ENCODE results near the gene PRLR.
"Not testable (repeated sequence)": the region's sequence is repeated elsewhere in the genome, so short reads cannot be mapped to it uniquely, and the experiment has no call there.

PRLR gene

GRCh38 chr5:35195472-35195852 is 34.8 kb downstream of the PRLR start:
- DNase-seq (ENCODE audit: low spot score) = no peak

DNA sequence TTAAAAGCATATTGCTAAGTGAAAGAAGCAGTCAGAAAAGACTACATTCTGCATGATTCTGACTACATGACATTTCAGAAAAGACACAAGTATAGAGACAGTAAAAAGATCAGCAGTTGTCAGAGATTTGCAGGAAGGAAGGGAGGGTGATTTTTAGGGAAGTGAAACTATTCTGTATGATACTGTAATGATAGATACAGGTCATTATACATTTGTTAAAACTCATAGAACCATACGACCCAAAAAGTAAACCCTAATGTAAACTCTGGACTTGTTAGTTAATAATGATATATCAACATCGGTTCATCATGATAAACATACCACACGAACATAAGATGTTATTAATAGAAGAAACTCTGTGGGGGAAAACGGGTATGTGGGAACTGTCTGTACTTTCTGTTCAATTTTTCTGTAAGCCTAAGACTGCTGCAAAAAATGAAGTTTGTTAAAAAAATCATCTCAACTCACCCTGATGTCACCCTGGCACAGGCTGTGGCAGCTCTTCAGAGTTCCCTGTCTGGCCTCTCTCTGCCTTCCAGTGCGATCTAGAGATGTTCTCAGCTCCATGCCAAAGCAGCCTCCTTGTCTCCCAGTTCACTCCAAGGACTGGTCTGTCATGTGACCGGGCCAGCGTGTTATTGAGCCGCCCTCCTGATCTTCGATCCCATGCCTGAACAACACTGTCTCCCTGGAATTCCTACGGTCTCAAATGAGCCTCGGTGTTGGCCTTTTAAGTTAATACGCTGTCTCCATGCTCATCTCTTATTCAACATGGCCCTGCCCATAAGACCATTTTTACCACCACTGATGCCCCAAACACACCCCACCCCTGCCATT is 35.4 kb downstream of the PRLR start:
- DNase-seq (ENCODE audit: low spot score) = no peak

DNA sequence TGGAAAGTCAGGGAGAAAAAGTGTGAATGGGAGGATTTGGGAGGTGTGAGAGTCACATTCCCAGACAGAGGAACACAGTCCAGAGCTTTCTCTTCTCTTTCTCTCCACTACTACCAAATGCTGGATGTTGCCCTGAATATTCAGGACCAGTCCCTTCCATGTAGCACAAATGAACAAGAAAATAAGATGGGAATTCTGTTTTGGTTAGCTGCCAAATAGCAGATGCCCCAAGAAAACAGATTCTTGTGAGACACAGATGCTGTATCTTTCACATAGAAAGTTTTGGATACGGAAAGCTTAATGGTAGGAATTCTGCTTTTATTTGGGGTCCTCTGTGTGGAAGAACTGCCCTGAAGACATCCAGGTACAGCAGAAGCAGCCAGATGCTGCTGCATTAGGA is 37.8 kb downstream of the PRLR start:
- no peak for DNase-seq (ENCODE audit: low spot score)

DNA sequence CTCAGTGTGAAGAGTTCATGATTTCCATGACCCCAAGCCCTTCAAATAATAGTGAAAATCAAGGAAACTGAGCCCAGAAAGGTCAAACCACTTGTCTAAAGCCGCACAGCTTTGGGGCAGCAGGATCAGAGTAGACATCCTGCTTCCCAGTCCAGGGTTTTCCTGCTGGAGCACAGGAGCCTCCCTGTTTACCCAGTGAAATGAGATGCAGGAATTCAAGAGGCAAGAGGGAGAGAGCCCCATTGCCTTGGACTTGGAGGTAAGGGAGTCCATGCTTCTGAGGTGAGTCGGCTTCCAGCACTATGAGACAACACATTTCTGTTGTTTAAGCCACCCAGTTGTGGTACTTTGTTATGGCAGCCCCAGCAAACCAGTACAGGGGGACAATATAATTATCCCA is 40.5 kb downstream of the PRLR start:
- DNase-seq (ENCODE audit: low spot score) = not testable (repeated sequence)

DNA sequence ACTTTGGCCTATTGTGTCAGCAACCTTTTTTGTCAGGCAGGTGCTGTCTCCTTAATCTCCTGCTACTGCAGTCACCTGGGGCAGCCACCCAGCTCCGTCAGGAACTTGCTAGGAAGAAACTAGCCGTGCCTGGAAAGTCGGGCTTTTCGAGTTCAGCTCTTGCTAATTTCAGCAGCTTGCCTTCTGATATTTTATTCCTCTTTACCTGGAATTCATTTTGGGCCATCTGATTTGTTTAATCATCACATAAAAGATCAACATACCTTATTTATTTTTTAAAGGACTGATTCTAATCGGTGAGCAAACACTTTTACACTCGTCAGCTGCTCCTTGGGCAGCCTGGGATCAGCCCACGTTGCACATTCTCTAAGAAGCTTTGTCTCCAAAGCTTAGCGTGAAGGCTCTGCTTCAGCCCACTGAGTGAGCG is 42.2 kb downstream of the PRLR start:
- DNase-seq (ENCODE audit: low spot score) = no peak

DNA sequence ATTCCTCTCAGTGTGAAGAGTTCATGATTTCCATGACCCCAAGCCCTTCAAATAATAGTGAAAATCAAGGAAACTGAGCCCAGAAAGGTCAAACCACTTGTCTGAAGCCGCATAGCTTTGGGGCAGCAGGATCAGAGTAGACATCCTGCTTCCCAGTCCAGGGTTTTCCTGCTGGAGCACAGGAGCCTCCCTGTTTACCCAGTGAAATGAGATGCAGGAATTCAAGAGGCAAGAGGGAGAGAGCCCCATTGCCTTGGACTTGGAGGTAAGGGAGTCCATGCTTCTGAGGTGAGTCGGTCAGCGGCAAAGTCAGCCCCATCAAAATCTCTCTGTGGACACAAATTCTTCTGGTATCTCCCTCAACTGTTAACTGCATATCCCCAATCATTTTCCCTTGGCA is 42.7 kb downstream of the PRLR start:
- DNase-seq (ENCODE audit: low spot score) = not testable (repeated sequence)

DNA sequence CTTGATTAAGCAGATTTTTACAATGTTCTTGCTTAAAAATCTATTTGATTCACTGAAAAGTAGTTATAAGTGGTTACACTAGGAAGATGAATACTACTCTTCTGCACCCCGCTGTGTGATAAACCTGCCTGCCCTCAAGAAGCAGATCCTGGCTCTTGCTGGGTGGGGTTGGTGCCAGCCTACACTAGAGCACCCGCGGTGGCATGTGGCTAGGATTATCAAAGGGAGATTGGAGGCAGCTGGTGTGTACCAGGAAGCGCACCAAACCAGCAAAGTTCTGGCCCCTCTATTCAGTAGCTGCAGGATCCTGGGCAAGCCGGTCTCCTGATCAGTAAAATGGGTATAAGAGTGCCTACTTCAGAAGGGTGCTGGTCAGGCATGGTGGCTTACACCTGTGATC is 43.5 kb downstream of the PRLR start:
- DNase-seq (ENCODE audit: low spot score) = no peak

GRCh38 chr5:35185518-35185917 is 44.8 kb downstream of the PRLR start:
- no peak for DNase-seq (ENCODE audit: low spot score)

GRCh38 chr5:35183556-35183955 is 46.7 kb downstream of the PRLR start:
- DNase-seq (ENCODE audit: low spot score) = no peak

- DNase-seq (ENCODE audit: low spot score) = peak; percentile 62
Measured at GRCh38 chr5:35182910-35183535, 47.3 kb downstream of the PRLR start.

DNA sequence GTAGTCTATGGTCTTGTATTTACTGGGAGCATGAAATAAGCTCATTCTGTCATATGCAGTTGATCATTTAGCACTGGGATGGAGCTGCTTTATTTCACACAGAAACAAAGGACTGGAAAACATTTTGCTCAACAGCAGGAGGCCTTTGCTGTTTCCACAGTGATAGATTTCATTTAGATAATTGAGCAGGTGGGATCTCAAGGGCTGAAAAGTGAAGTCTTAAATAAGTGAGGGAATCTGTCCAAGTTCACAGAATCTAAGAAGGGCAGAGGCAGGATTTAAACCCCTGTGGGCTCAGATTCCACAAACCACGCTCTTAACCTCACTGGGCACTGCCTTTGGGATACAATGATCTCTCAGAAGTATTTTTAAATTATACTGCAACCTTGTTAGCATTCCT is 47.8 kb downstream of the PRLR start:
- DNase-seq (ENCODE audit: low spot score) = no peak

DNA sequence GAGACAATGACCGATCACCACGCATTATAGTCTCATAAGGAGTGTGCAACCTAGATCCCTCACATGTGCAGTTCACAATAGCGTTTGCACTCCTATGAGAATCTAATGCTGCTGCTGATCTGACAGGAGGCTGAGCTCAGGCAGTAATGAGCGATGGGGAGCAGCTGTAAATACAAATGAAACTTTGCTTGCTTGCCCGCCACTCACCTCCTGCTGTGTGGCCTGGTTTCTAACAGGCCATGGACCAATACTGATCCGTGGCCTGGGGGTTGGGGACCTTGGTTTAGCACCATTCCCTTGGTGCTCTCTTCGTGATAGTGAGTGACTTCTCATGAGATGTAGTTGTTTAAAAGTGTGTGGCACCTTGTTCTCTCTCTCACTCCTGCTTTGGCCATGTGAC is 50.2 kb downstream of the PRLR start:
- DNase-seq (ENCODE audit: low spot score) = no peak

GRCh38 chr5:35177783-35178182 is 52.5 kb downstream of the PRLR start:
- DNase-seq (ENCODE audit: low spot score) = no peak

GRCh38 chr5:35172533-35172932 is 57.8 kb downstream of the PRLR start:
- no peak for DNase-seq (ENCODE audit: low spot score)

- DNase-seq (ENCODE audit: low spot score) = no peak
Measured at GRCh38 chr5:35171991-35172390, 58.3 kb downstream of the PRLR start.

GRCh38 chr5:35171078-35171477 is 59.2 kb downstream of the PRLR start:
- DNase-seq (ENCODE audit: low spot score) = no peak

DNA sequence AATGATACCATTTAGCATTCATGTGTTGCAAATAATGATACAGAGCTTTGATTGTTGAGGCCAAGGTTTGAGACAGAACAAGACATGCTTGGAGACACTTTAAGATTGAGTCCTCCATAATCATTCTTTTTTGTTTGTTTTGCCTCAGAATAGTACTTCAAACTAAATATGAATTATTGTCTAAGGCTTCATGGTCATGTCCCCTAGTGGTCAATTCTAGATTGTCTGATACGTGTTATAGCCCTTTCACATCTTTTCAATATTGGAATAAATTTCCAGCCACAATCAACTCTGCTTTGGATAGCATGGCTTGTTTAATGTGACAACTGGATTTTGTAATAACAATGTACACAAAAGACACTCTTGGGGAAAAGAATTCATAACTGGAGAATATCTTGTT is 64.2 kb downstream of the PRLR start:
- DNase-seq (ENCODE audit: low spot score) = no peak

DNA sequence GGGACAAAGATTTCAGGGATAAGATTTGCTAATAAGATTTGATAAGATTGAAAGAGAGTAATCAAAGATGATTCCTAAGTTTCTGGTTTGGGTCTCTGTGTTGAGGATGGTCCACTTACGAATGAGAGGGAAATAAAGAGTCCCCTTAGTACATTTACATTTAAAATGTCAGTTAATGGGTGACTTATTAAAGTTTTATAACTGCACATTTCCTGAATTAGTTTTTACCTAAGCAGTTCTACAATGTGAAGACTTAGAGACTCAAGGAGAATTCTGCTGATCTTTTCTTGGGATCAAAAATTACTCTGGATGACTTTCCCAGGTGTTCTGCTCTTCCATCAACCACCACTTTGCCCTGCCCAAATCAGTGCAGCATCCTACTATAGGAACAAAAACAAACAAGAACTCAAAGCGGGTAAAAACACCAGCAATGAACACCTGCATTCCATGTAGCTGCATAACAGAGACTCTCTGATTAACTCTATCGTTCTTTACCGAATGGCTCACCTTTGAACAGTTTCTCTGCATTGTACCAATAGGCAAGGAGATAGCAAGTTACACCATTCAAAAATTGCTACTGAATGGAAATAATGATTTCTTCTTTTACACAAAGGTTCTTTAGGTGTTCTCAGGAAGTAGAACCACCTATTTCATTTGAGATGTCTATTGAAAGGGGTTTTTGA is 65.3 kb downstream of the PRLR start:
- no peak for DNase-seq (ENCODE audit: low spot score)

- DNase-seq (ENCODE audit: low spot score) = no peak
Measured at GRCh38 chr5:35163710-35164033, 66.6 kb downstream of the PRLR start.

DNA sequence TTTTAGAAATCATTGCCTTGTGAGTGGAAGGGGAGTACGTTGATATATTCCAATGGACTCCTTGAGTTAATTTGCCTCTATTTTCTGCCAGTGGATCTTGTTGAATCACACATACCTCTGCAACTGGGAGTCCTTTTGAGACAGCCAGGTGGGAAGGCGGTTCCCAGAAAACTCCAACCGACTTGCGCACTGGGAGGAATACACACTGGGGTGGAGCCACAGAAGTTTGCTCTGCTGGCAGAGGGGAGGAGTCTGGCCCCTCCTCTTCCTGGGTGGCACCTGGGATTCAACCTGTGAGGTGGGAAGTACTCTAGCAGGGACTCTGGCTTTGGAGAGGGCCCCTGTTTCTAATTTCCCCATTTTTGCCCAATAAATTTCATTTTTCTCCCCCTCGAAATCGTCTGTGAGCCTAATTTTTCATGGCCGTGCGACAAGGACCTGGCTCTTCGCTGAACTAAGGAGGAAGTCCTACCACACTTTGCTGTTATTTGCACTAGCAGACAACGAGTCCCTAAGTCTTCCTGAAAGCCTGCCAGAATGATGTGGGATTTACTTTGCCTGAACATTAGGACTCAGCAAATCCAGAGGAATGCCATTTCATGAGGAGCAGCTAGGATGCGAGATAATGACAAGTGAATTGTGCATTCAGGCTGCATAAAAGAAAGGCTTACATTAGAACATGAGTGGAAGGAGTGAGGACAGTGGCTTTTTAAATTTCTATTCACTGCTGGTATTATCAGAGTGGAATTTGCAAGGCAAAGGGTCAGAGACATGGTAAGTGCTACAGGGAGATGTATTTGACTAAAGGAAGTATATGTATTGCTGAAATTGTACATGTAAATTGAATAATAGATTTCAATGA is 67.2 kb downstream of the PRLR start:
- DNase-seq (ENCODE audit: low spot score) = no peak

- DNase-seq (ENCODE audit: low spot score) = no peak
Measured at GRCh38 chr5:35161652-35162273, 68.5 kb downstream of the PRLR start.
